ENCODE data around the gene SNCA. TPM values are rescaled to one million over a fixed set of nuclear protein-coding genes. Genes with fewer than 3 reads are reported as not detected.

Gene SNCA
- total and polyA plus RNA-seq, 2 of the 8 experiments (the other 6 are each of a cell fraction or from before 2014, with no cell fraction given) = 8.5 to 16.8 TPM

DNA sequence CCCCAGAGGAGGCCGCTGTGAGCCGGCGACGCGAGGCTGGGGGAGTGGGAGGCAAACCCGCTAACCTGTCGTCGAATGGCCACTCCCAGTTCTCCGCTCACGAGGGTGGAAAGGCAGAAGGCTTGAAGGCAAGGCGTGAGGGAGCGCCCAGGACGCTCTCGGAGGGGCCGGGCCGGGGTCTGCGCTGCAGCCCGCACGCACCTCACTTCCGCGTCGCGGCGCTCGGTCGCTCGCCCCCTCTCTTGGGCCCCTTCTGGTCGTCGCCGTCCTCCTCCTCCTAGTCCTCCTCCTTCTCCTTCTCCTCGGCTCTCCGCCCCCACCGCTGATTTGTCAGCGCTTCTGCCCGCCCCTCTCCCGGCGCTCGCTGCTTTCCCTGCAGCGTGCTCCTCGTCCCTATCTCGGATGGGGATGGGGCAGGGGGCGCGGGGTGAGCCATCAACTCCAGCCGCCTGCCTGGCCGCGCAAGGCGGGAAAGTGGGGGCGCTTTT is at the start of gene SNCA (continued):
- TF ChIP-seq BRCA1 (IDR thresholded peaks at IDR 0.05; ENCODE audit: low read depth, low read length) (no peak), NRF1 (IDR thresholded peaks at IDR 0.05; ENCODE audit: low read depth, low read length) (no peak), HDAC6 (IDR thresholded peaks at IDR 0.05; ENCODE audit: low read depth, low read length) (no peak), SP1 (IDR thresholded peaks at IDR 0.05; ENCODE audit: low read depth, low read length) (0 out of 2 replicates have a peak, but pooled peaks have one; percentile 38), MAFK (IDR thresholded peaks at IDR 0.05; ENCODE audit: low read depth, low read length) (no peak), POU5F1 (IDR thresholded peaks at IDR 0.05; ENCODE audit: low read depth, low read length) (no peak), HDAC2 (IDR thresholded peaks at IDR 0.05; ENCODE audit: borderline replicate concordance in 1 of 2, low read depth in 2 of 2, low read length in 2 of 2) (no peak), JUND (IDR thresholded peaks at IDR 0.05; ENCODE audit: low read length) (no peak), SIRT6 (IDR thresholded peaks at IDR 0.05; ENCODE audit: low read length) (no peak), PHF8 (conservative IDR thresholded peaks at IDR 0.05; ENCODE audit: low read depth, low read length) (no peak)
- TF ChIP-seq, protein P1, sequence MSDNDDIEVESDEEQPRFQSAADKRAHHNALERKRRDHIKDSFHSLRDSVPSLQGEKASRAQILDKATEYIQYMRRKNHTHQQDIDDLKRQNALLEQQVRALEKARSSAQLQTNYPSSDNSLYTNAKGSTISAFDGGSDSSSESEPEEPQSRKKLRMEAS (IDR thresholded peaks at IDR 0.05) = peak; percentile 88
- TF ChIP-seq, protein P2, sequence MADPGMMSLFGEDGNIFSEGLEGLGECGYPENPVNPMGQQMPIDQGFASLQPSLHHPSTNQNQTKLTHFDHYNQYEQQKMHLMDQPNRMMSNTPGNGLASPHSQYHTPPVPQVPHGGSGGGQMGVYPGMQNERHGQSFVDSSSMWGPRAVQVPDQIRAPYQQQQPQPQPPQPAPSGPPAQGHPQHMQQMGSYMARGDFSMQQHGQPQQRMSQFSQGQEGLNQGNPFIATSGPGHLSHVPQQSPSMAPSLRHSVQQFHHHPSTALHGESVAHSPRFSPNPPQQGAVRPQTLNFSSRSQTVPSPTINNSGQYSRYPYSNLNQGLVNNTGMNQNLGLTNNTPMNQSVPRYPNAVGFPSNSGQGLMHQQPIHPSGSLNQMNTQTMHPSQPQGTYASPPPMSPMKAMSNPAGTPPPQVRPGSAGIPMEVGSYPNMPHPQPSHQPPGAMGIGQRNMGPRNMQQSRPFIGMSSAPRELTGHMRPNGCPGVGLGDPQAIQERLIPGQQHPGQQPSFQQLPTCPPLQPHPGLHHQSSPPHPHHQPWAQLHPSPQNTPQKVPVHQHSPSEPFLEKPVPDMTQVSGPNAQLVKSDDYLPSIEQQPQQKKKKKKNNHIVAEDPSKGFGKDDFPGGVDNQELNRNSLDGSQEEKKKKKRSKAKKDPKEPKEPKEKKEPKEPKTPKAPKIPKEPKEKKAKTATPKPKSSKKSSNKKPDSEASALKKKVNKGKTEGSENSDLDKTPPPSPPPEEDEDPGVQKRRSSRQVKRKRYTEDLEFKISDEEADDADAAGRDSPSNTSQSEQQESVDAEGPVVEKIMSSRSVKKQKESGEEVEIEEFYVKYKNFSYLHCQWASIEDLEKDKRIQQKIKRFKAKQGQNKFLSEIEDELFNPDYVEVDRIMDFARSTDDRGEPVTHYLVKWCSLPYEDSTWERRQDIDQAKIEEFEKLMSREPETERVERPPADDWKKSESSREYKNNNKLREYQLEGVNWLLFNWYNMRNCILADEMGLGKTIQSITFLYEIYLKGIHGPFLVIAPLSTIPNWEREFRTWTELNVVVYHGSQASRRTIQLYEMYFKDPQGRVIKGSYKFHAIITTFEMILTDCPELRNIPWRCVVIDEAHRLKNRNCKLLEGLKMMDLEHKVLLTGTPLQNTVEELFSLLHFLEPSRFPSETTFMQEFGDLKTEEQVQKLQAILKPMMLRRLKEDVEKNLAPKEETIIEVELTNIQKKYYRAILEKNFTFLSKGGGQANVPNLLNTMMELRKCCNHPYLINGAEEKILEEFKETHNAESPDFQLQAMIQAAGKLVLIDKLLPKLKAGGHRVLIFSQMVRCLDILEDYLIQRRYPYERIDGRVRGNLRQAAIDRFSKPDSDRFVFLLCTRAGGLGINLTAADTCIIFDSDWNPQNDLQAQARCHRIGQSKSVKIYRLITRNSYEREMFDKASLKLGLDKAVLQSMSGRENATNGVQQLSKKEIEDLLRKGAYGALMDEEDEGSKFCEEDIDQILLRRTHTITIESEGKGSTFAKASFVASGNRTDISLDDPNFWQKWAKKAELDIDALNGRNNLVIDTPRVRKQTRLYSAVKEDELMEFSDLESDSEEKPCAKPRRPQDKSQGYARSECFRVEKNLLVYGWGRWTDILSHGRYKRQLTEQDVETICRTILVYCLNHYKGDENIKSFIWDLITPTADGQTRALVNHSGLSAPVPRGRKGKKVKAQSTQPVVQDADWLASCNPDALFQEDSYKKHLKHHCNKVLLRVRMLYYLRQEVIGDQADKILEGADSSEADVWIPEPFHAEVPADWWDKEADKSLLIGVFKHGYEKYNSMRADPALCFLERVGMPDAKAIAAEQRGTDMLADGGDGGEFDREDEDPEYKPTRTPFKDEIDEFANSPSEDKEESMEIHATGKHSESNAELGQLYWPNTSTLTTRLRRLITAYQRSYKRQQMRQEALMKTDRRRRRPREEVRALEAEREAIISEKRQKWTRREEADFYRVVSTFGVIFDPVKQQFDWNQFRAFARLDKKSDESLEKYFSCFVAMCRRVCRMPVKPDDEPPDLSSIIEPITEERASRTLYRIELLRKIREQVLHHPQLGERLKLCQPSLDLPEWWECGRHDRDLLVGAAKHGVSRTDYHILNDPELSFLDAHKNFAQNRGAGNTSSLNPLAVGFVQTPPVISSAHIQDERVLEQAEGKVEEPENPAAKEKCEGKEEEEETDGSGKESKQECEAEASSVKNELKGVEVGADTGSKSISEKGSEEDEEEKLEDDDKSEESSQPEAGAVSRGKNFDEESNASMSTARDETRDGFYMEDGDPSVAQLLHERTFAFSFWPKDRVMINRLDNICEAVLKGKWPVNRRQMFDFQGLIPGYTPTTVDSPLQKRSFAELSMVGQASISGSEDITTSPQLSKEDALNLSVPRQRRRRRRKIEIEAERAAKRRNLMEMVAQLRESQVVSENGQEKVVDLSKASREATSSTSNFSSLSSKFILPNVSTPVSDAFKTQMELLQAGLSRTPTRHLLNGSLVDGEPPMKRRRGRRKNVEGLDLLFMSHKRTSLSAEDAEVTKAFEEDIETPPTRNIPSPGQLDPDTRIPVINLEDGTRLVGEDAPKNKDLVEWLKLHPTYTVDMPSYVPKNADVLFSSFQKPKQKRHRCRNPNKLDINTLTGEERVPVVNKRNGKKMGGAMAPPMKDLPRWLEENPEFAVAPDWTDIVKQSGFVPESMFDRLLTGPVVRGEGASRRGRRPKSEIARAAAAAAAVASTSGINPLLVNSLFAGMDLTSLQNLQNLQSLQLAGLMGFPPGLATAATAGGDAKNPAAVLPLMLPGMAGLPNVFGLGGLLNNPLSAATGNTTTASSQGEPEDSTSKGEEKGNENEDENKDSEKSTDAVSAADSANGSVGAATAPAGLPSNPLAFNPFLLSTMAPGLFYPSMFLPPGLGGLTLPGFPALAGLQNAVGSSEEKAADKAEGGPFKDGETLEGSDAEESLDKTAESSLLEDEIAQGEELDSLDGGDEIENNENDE (IDR thresholded peaks at IDR 0.05; ENCODE audit: insufficient replicate concordance, low read length) = no peak
